H1 (cell line): Measurements from ENCODE around the gene OR2H2. TPM values are rescaled to one million over a fixed set of nuclear protein-coding genes. Genes with fewer than 3 reads are reported as not detected.

Experiments
- CTCF ChIA-PET: fragments of 300-600 bp; sonication (Branson Sonifier 250); formaldehyde crosslinking; loops from one replicate; lab custom pipeline; 2021; ENCODE audit not compliant: partially characterized antibody; lab: Charles Lee
- POLR2A ChIA-PET: fragments of 300-600 bp; sonication (Branson Sonifier 250); formaldehyde crosslinking; loops from one replicate; lab custom pipeline; 2021; ENCODE audit warnings: inconsistent platforms; ENCODE audit not compliant: partially characterized antibody; lab: Charles Lee
- DNase-seq, 2 experiments: peaks; one replicate each; pipeline versions ENCODE4 v3.0.0 to v3.0.0-alpha.2; 2010 to 2022; ENCODE audit warnings: low spot score in 2 of 2, low read depth in 1 of 2, mixed read lengths in 1 of 2
- FAIRE-seq: peaks from 2 replicates; lab custom pipeline; 2011; peaks lifted over from hg19 to GRCh38; lab: Jason Lieb, UNC
- H2AFZ ChIP-seq: 2 replicates; pipeline ENCODE4 v1.8.1; 2012; ENCODE audit warnings: low read length, inconsistent platforms
- H2AK5ac ChIP-seq: 2 replicates; pipeline ENCODE4 v1.6.1; 2013; ENCODE audit warnings: low read depth, low read length
- H2BK120ac ChIP-seq: replicated peaks from 2 replicates; pipeline ENCODE3; 2013; ENCODE audit warnings: low read depth, low read length, inconsistent platforms
- H2BK12ac ChIP-seq: 2 replicates; pipeline ENCODE4 v1.6.1; 2013; ENCODE audit warnings: low read depth, low read length
- H2BK15ac ChIP-seq: 2 replicates; pipeline ENCODE4 v1.6.1; 2013; ENCODE audit warnings: low read length
- H2BK20ac ChIP-seq: 2 replicates; pipeline ENCODE4 v1.6.1; 2013; ENCODE audit warnings: low read length
- H2BK5ac ChIP-seq: 2 replicates; pipeline ENCODE4 v1.6.1; 2013; ENCODE audit warnings: low read depth, low read length
- H3K14ac ChIP-seq: 2 replicates; pipeline ENCODE4 v1.6.1; 2013; ENCODE audit warnings: inconsistent platforms; ENCODE audit not compliant: insufficient read length
- H3K18ac ChIP-seq: 2 replicates; pipeline ENCODE4 v1.6.1; 2013; ENCODE audit warnings: low read length; ENCODE audit errors: extremely low read depth
- H3K23ac ChIP-seq: 2 replicates; pipeline ENCODE4 v1.6.1; 2013; ENCODE audit warnings: inconsistent platforms; ENCODE audit not compliant: insufficient read length
- H3K23me2 ChIP-seq: 2 replicates; pipeline ENCODE4 v1.6.1; 2013; ENCODE audit warnings: low read depth, low read length
- H3K27ac ChIP-seq: 2 replicates; pipeline ENCODE4 v1.6.1; 2011; ENCODE audit warnings: low read depth, low read length, inconsistent platforms
- H3K27me3 ChIP-seq, 4 experiments: replicated peaks in 1 of 4; 1 replicate in 1 of 4; 2 replicates in 3 of 4; pipeline versions ENCODE4 v1.6.1 to v1.8.1; 2011 to 2013; ENCODE audit warnings: low read length in 3 of 4, mild to moderate bottlenecking in 3 of 4, inconsistent platforms in 2 of 4, mixed read lengths in 2 of 4, moderate library complexity in 1 of 4; ENCODE audit not compliant: control insufficient read depth in 3 of 4, insufficient read depth in 3 of 4; ENCODE audit errors: extremely low read depth in 1 of 4
- H3K36me3 ChIP-seq, 4 experiments: 2 replicates each; pipeline versions ENCODE4 v1.6.1 to v1.8.1; 2011 to 2013; ENCODE audit warnings: mild to moderate bottlenecking in 4 of 4, low read length in 3 of 4, moderate library complexity in 2 of 4, control low read depth in 1 of 4, inconsistent platforms in 1 of 4; ENCODE audit not compliant: insufficient read depth in 4 of 4, control insufficient read depth in 2 of 4
- H3K4ac ChIP-seq: replicated peaks from 2 replicates; pipeline ENCODE3; 2013; ENCODE audit warnings: low read length, low read depth, mixed read lengths, inconsistent platforms; ENCODE audit not compliant: insufficient read length
- H3K4me1 ChIP-seq, 4 experiments: replicated peaks in 1 of 4; 1 replicate in 1 of 4; 2 replicates in 3 of 4; pipeline versions ENCODE4 v1.6.1 to v1.8.1; 2011 to 2013; ENCODE audit warnings: low read length in 3 of 4, inconsistent platforms in 2 of 4, mixed read lengths in 1 of 4; ENCODE audit not compliant: insufficient read depth in 4 of 4, control insufficient read depth in 3 of 4
- H3K4me2 ChIP-seq, 2 experiments: 2 replicates each; pipeline versions ENCODE4 v1.6.1 to v1.8.1; 2011 to 2013; ENCODE audit warnings: low read depth in 2 of 2, low read length in 2 of 2, control low read depth in 1 of 2, inconsistent platforms in 1 of 2, mild to moderate bottlenecking in 1 of 2; ENCODE audit not compliant: insufficient read depth in 1 of 2
- H3K4me3 ChIP-seq, 4 experiments: fragments of 200-600, 300-600 bp in 1 of 4; sonication (generic), shearing (Covaris generic), sonication (Bioruptor Twin) in 1 of 4; 2 replicates each; pipeline versions ENCODE4 v1.5.1 to v1.8.1; 2011 to 2016; ENCODE audit warnings: low read length in 4 of 4, low read depth in 3 of 4, control low read depth in 2 of 4, inconsistent platforms in 2 of 4, mild to moderate bottlenecking in 2 of 4, mixed read lengths in 1 of 4, moderate library complexity in 1 of 4; ENCODE audit not compliant: insufficient read depth in 2 of 4; ENCODE audit errors: extremely low read depth in 1 of 4
- H3K56ac ChIP-seq: replicated peaks from 2 replicates; pipeline ENCODE3; 2013; ENCODE audit warnings: low read depth, mild to moderate bottlenecking, mixed read lengths, low read length, inconsistent platforms; ENCODE audit not compliant: insufficient read length
- H3K79me1 ChIP-seq: 2 replicates; pipeline ENCODE4 v1.6.1; 2013; ENCODE audit warnings: low read depth, low read length, control low read depth
- H3K79me2 ChIP-seq, 2 experiments: 2 replicates each; pipeline versions ENCODE4 v1.6.1 to v1.8.1; 2012 to 2013; ENCODE audit warnings: low read length in 2 of 2, mild to moderate bottlenecking in 2 of 2, inconsistent platforms in 1 of 2; ENCODE audit not compliant: insufficient read depth in 2 of 2, control insufficient read depth in 1 of 2
- H3K9ac ChIP-seq, 4 experiments: replicated peaks in 1 of 4; 1 replicate in 1 of 4; 2 replicates in 3 of 4; pipeline versions ENCODE4 v1.6.1 to v1.8.1; 2011 to 2013; ENCODE audit warnings: low read depth in 3 of 4, low read length in 3 of 4, control low read depth in 2 of 4, mild to moderate bottlenecking in 2 of 4, moderate library complexity in 2 of 4, inconsistent platforms in 1 of 4; ENCODE audit errors: extremely low read depth in 1 of 4
- H3K9me3 ChIP-seq, 2 experiments: 2 replicates each; pipeline versions ENCODE4 v1.6.1 to v1.8.1; 2012 to 2013; ENCODE audit warnings: mild to moderate bottlenecking in 2 of 2, moderate library complexity in 2 of 2, control low read depth in 1 of 2, inconsistent platforms in 1 of 2, low read depth in 1 of 2, low read length in 1 of 2, mixed read lengths in 1 of 2; ENCODE audit not compliant: insufficient read depth in 2 of 2
- H4K20me1 ChIP-seq, 2 experiments: replicated peaks in 1 of 2; 2 replicates each; pipeline versions ENCODE3 to v1.8.1; 2011 to 2013; ENCODE audit warnings: inconsistent platforms in 2 of 2, low read length in 2 of 2, mild to moderate bottlenecking in 1 of 2; ENCODE audit not compliant: insufficient read depth in 2 of 2, control insufficient read depth in 1 of 2
- H4K5ac ChIP-seq: 2 replicates; pipeline ENCODE4 v1.6.1; 2013; ENCODE audit warnings: low read length, low read depth, mixed read lengths, inconsistent platforms; ENCODE audit not compliant: insufficient read length
- H4K8ac ChIP-seq: 2 replicates; pipeline ENCODE4 v1.8.0; 2013; ENCODE audit warnings: mild to moderate bottlenecking, moderate library complexity, low read length, inconsistent platforms; ENCODE audit not compliant: insufficient read depth; ENCODE audit errors: extremely low read depth
- H4K91ac ChIP-seq: replicated peaks from 2 replicates; pipeline ENCODE3; 2013; ENCODE audit warnings: low read length, mixed read lengths, inconsistent platforms; ENCODE audit not compliant: insufficient read length
- ATF2 ChIP-seq: IDR thresholded peaks from 2 replicates; pipeline ENCODE4 v1.6.1; 2012; ENCODE audit warnings: low read length, inconsistent platforms
- CREB1 ChIP-seq: IDR thresholded peaks from 2 replicates; pipeline ENCODE4 v1.6.1; 2012; ENCODE audit warnings: inconsistent platforms
- GABPA ChIP-seq: IDR thresholded peaks from 2 replicates; pipeline ENCODE4 v1.6.1; 2011; ENCODE audit warnings: mild to moderate bottlenecking, low read length, moderate library complexity, borderline replicate concordance; ENCODE audit not compliant: insufficient read depth
- NANOG ChIP-seq: IDR thresholded peaks from 2 replicates; pipeline ENCODE4 v1.6.1; 2011; ENCODE audit warnings: low read length, low read depth, mild to moderate bottlenecking, inconsistent platforms; ENCODE audit not compliant: insufficient read depth, poor library complexity, severe bottlenecking
- RFX5 ChIP-seq: IDR thresholded peaks from 2 replicates; pipeline ENCODE4 v1.6.1; 2011; ENCODE audit warnings: low read depth, low read length, improper control_type of control experiment, borderline replicate concordance
- RNF2 ChIP-seq: fragments of 200-900, 300-1000 bp; sonication (generic); IDR thresholded peaks from 2 replicates; pipeline ENCODE4 v1.7.1; 2016; ENCODE audit warnings: borderline replicate concordance, low read depth, mild to moderate bottlenecking, antibody characterized with exemption, low read length; ENCODE audit not compliant: poor library complexity, severe bottlenecking; ENCODE audit errors: missing control alignments
- WGBS, 2 experiments: shearing (Covaris generic) in 1 of 2; methylation state at CpG; one replicate each; pipeline versions ENCODE4 v1.1.6 to v1.1.7; 2013 to 2015; ENCODE audit warnings: low lambda C conversion rate in 2 of 2, mixed read lengths in 2 of 2, inconsistent platforms in 1 of 2, low coverage in 1 of 2, missing lambda C conversion rate in 1 of 2; ENCODE audit not compliant: insufficient replicate concordance in 2 of 2, insufficient coverage in 1 of 2, insufficient read length in 1 of 2; ENCODE audit errors: extremely low coverage in 1 of 2, missing lambda C conversion rate in 1 of 2; 5-methylcytosine and 5-hydroxymethylcytosine counted together
- polyA plus RNA-seq, 7 experiments: library from polyadenylated mRNA; depleted of rRNA in 3 of 7; stranded (reverse) in 5 of 7; unstranded in 2 of 7; fragments of >200 nt in 5 of 7; fragments of 200-250 nt in 2 of 7; gene quantifications; 1 replicate in 5 of 7; 2 replicates in 1 of 7; 4 replicates in 1 of 7; pipeline versions ENCODE4 v1.2.1 to v1.2.3, GENCODE V29; 2011 to 2013; ENCODE audit warnings: missing spikeins in 2 of 7, mixed read lengths in 2 of 7
- total RNA-seq: library from RNA; stranded (reverse); fragmentation: NEBNext Ultra II Directional; extraction: Animal tissue kit (Norgen Biotek cat#: 25700); gene quantifications from 2 replicates; pipeline ENCODE4 v1.2.1, GENCODE V29; 2021

The OR2H2 gene
- total and polyA plus RNA-seq, 2 of the 8 experiments (the other 6 are each of a cell fraction or from before 2014, with no cell fraction given): not detected

GRCh38 chr6:29590218-29590808 lies 5.4 kb downstream of the OR2H2 start:
- no peak overlapping the region for H3K56ac ChIP-seq
- H3K9ac ChIP-seq: no peak overlapping the region
- no peaks in the 10 kb centered on the region for H3K79me1 ChIP-seq
- no peak overlapping the region for H4K8ac ChIP-seq
- 81% methylated on average over 4 of the region's 4 CpGs; no CpG with 5 or more reads in 1 of the 2 experiments for WGBS, 2 experiments
- no peak for TF ChIP-seq RNF2
- no peak for TF ChIP-seq NANOG
- no peak for TF ChIP-seq RFX5
- TF ChIP-seq GABPA: no peak
- no peak for TF ChIP-seq ATF2
- TF ChIP-seq CREB1: no peak
- H2AK5ac ChIP-seq: no peak overlapping the region
- no peak overlapping the region for H3K4ac ChIP-seq
- H2BK20ac ChIP-seq: no peak overlapping the region
- no peaks in the 10 kb centered on the region for H4K20me1 ChIP-seq
- no peak overlapping the region for H2BK5ac ChIP-seq
- no peak overlapping the region for H3K23ac ChIP-seq
- no peak overlapping the region for H2BK15ac ChIP-seq
- H3K4me3 ChIP-seq: no peak overlapping the region
- H3K79me2 ChIP-seq: no peaks in the 10 kb centered on the region
- H3K27ac ChIP-seq: no peak overlapping the region
- no peak overlapping the region for H4K5ac ChIP-seq
- H3K9me3 ChIP-seq: no peaks in the 10 kb centered on the region
- H3K4me2 ChIP-seq: no peak overlapping the region
- H2AFZ ChIP-seq: no peak overlapping the region
- DNase-seq (peak in 1 of 2 experiments; percentile 4), FAIRE-seq (no peak)
- H4K91ac ChIP-seq: no peak overlapping the region
- no peak overlapping the region for H2BK120ac ChIP-seq
- CTCF ChIA-PET: interaction anchor here (0.6 to 7.2 kb wide), 25 partner anchors 8 to 517 kb away, joined by 3 to 53 read pairs (median 5); partner anchors contain the start of genes OR12D1, OR12D3, OR5V1 and UBD
- POLR2A ChIA-PET: interaction anchor here (1.7 to 3.5 kb wide), 2 partner anchors 8 to 155 kb away, joined by 3 to 20 read pairs; no protein-coding TSS in a partner anchor
- H3K18ac ChIP-seq: no peak overlapping the region
- H3K23me2 ChIP-seq: no peaks in the 10 kb centered on the region
- no peaks in the 10 kb centered on the region for H3K36me3 ChIP-seq
- no peaks in the 10 kb centered on the region for H3K27me3 ChIP-seq
- no peaks in the 10 kb centered on the region; a peak in 1 of 7 replicates for H3K4me1 ChIP-seq
- no peak overlapping the region for H3K14ac ChIP-seq
- H2BK12ac ChIP-seq: no peak overlapping the region
